ENCODE results near the gene TRPM3.

TRPM3 gene

DNA sequence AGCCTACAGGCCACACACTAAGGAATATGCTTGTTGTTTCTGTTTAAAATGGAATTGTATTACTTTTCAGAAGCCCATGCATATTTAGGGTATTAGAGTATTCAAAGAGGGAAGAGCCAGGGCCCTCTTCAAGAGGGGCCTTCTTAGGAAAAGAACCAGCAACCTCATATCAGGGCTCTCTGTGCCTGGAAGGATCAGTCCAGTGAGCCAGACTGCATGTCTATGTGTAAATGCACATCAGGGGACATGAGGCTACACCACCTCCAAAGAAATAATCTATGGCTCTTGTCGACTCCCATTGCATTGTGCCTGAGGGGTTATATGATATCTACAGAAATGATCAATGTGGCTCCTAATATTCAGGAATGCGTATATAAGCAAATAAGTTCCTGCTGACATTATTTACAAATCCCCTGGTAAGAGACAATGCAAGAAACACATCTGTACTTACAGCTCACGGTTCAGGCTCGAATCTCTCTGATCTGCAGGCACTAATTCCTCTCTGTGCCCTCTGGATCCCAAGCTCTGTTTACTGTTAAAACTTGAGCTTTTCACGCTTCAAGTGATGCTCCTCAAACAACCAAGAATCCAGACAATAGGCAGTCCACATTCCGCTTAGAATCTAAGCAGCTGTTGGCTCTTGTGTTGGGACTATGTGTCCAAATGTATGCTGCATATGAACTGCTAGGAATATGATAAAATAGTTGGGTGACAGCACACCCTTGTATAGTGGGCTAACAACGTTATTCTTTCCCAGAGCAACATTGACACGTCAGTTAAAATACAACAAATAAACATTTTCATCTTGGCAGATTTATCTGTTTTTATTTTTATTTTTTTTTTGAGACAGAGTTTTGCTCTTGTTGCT, 556.7 kb downstream of the TRPM3 start:
- TF ChIP-seq, protein P1, sequence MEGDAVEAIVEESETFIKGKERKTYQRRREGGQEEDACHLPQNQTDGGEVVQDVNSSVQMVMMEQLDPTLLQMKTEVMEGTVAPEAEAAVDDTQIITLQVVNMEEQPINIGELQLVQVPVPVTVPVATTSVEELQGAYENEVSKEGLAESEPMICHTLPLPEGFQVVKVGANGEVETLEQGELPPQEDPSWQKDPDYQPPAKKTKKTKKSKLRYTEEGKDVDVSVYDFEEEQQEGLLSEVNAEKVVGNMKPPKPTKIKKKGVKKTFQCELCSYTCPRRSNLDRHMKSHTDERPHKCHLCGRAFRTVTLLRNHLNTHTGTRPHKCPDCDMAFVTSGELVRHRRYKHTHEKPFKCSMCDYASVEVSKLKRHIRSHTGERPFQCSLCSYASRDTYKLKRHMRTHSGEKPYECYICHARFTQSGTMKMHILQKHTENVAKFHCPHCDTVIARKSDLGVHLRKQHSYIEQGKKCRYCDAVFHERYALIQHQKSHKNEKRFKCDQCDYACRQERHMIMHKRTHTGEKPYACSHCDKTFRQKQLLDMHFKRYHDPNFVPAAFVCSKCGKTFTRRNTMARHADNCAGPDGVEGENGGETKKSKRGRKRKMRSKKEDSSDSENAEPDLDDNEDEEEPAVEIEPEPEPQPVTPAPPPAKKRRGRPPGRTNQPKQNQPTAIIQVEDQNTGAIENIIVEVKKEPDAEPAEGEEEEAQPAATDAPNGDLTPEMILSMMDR (IDR thresholded peaks at IDR 0.05; ENCODE audit: insufficient read depth, low read depth, low read length, missing control alignments), result no peak
- no peak overlapping the region for H3K4me3 ChIP-seq (ENCODE audit: low read depth, low read length)
- DNase-seq (ENCODE audit: low read depth), result no peak

DNA sequence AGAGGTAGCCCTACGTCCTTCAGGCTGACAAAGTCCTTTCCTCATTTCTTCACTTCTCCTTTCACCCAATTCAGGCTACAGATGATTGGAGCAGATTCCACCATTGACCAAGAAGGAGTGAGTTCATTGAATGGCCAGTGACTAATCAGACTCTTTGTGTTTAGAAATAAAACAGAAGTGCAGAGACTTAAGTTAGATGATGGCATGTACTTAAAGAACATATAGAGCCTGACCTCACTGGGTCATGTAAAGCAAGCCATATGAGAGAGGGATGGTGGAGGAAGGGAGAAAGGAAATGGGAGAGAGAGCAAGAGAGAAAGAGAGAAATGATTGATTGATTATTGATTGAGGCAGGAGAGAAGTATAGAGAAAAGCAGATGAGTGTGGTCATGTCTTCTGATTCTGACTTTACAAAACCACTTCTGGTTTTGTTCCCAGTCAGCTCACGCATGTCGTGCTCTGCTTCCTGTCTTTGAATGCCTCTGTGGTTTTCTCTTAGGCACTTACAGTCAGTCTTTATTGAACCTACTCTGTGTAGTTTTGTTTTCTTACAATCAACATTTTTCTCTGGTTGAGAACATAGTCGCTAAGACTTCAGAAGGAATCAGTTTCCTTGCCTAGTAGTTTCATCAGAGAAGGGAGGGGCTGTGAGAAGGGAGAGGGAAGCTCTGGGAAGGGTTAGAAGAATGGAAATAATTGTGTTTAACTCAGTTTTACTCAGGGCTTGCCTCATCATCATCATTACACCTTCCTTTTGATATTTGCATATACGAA, 557.8 kb downstream of the TRPM3 start:
- no peak overlapping the region for H3K4me3 ChIP-seq (ENCODE audit: low read depth, low read length)
- peak; percentile 86 for DNase-seq (ENCODE audit: low read depth)
- TF ChIP-seq, protein P1 (IDR thresholded peaks at IDR 0.05; ENCODE audit: insufficient read depth, low read depth, low read length, missing control alignments), result no peak

DNA sequence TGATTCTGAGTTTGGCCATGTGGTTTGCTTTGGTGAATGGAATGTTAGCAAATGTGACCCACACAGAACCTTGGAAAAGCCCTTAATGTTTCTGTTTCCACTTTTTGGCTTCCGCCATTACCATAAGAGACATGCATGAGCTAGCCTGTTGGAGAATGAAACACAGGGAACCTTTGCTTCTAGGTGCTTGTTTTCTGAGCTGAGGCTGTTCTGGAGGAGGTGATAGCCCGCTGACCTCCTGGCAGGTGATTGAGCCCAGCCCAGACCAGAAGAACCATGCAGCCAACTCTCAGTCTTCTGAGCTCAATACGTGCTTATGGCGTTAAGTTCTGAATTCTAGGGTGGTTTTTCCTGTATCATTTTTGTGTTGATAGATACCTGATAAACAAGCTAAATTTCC, 558.4 kb downstream of the TRPM3 start:
- no peak for DNase-seq (ENCODE audit: low read depth)
- TF ChIP-seq, protein P1 (IDR thresholded peaks at IDR 0.05; ENCODE audit: insufficient read depth, low read depth, low read length, missing control alignments), result no peak
- no peak overlapping the region for H3K4me3 ChIP-seq (ENCODE audit: low read depth, low read length)

DNA sequence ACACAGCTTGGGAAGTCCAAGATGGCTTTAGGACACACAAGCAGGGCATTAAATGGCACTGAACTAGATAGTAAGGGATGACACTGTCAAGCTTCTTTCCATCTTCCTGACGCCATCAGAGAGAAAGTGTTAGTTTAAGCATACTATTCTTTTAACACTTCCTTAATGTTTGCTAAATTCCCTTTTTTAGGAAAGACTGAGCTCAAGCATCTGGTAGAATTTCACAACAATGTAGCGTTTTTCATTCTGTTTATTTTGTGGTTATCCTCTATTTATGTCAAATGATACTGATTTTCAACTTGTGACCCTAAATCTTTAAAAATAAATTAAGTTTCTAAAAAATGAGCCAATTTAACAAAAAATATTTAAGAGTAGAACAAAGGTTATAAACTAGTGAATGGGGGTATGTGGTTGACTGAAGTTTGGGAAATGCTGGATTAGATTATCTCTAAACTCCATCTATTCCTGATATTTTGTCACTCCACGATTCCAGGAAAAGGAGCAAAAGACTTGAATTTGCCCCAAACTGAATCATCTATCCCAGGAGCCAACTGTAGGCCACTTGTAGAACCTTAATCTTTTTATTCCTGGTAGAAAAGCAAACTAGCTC, 559.5 kb downstream of the TRPM3 start:
- no peak overlapping the region for H3K4me3 ChIP-seq (ENCODE audit: low read depth, low read length)
- TF ChIP-seq, protein P1 (IDR thresholded peaks at IDR 0.05; ENCODE audit: insufficient read depth, low read depth, low read length, missing control alignments), result no peak
- no peak for DNase-seq (ENCODE audit: low read depth)

DNA sequence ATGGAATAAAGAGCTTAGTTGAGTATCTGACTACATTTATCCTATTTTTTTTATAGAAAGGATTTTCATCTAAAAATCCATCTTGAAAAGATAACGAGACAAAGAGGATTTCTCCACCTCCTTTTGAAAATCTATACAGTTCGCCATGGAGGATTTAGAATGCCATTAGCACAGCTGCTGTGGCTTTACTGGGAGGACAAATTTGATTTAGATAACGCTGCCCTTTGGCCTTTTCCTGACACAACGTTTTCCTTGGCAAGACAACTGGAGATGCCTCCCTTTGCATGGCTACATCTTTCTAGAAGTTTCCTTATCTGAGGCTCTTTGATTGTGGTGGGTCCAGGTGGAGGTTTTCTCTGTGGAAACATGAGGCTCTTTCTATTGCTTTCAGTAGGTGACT, 560.3 kb downstream of the TRPM3 start:
- TF ChIP-seq, protein P1 (IDR thresholded peaks at IDR 0.05; ENCODE audit: insufficient read depth, low read depth, low read length, missing control alignments), result no peak
- DNase-seq (ENCODE audit: low read depth), result no peak
- no peak overlapping the region for H3K4me3 ChIP-seq (ENCODE audit: low read depth, low read length)

DNA sequence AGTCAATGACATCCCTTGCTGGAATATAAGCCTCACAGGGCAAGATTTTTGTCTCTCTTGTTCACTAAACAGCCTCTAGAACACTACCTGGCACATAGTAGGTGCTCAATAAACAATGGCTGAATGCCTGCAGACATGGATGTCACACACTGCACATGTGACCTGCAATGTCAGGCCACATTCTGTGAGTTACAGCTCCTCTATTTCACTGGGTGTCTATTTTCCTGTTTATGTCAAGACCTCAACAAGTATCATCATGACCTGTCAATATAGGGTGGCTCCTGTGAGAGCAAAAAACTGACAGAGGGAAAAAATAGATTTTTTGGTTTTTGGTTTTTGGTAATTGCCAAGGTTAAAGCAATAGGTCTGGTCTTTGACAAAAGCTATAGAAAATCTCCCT, 562.3 kb downstream of the TRPM3 start:
- TF ChIP-seq, protein P1 (IDR thresholded peaks at IDR 0.05; ENCODE audit: insufficient read depth, low read depth, low read length, missing control alignments), result no peak
- DNase-seq (ENCODE audit: low read depth), result no peak
- no peak overlapping the region for H3K4me3 ChIP-seq (ENCODE audit: low read depth, low read length)
